SH-SY5Y (cell line): ENCODE results near the gene MGA.

Source experiments
- GATA2 ChIP-seq: IDR thresholded peaks from 2 replicates; pipeline ENCODE4 v1.6.1; 2011; ENCODE audit warnings: mild to moderate bottlenecking, low read depth, low read length
- GATA3 ChIP-seq: IDR thresholded peaks from 2 replicates; pipeline ENCODE4 v1.6.1; 2011; ENCODE audit warnings: low read depth, mild to moderate bottlenecking, low read length, moderate library complexity

DNA sequence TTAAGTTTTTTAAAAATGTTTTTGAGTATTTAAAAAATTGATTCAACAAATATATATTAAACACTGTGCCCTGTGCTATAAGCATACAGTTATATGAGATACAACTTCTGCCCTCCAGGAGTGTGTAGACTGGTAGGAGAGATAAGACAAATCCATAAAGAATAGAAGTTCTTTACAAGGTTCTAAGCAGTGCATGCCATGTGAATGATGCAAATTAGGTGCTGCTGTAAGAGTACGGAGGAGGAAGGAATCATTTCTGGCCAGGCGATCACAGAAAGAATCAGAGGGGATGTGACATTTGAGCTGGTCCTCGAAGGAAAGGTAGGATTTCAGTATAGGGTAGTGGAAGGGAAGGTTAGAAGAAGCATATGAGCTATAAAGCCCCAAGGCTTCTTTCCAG is 128.1 kb downstream of the MGA start:
- TF ChIP-seq GATA2 (no peak), GATA3 (no peak)
